NCI-H1105 (cell line): Measurements from ENCODE around the gene CDK5.
"Not testable (repeated sequence)": the region's sequence is repeated elsewhere in the genome, so short reads cannot be mapped to it uniquely, and the experiment has no call there.

Source experiments
- DNase-seq: peaks from one replicate; lab custom pipeline; 2025; lab: John Stamatoyannopoulos, UW

CDK5 gene

GRCh38 chr7:151056666-151057505, 811 bp downstream of the CDK5 start:
- no peak for DNase-seq

GRCh38 chr7:151056283-151056665, 1.4 kb downstream of the CDK5 start:
- DNase-seq = no peak

GRCh38 chr7:151053751-151054150, 3.9 kb downstream of the CDK5 start:
- no peak for DNase-seq

GRCh38 chr7:151053096-151053495, 4.6 kb downstream of the CDK5 start:
- DNase-seq = no peak

DNA sequence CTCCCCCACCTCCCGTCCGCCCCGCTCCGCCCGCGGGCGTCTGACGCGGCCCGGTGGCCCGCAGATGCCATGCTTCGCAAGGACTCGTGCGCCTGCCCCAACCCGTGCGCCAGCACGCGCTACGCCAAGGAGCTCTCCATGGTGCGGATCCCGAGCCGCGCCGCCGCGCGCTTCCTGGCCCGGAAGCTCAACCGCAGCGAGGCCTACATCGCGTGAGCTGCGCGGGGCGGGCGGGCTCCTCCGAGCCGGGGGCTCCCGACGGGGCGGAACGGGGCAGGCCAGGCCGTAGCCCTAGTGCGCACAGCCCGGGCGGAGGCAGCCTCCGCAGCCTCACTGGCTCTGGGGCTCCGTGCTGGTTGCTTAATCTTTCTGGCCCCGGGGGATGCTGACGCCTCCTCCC, 6.6 kb downstream of the CDK5 start:
- no peak for DNase-seq

GRCh38 chr7:151048911-151049463, 8.7 kb downstream of the CDK5 start:
- DNase-seq = no peak

GRCh38 chr7:151047976-151048815, 9.5 kb downstream of the CDK5 start, which contains the start of gene ASIC3:
ASIC3 (plus strand) TSS chr7:151048531; CDS start chr7:151048886, 355 bp downstream.
- DNase-seq = no peak

- no peak for DNase-seq
Measured at GRCh38 chr7:151046603-151047573, 10.8 kb downstream of the CDK5 start.

GRCh38 chr7:151045967-151046366, 11.7 kb downstream of the CDK5 start:
- no peak for DNase-seq

- no peak for DNase-seq
Measured at GRCh38 chr7:151045262-151045661, 12.4 kb downstream of the CDK5 start.

DNA sequence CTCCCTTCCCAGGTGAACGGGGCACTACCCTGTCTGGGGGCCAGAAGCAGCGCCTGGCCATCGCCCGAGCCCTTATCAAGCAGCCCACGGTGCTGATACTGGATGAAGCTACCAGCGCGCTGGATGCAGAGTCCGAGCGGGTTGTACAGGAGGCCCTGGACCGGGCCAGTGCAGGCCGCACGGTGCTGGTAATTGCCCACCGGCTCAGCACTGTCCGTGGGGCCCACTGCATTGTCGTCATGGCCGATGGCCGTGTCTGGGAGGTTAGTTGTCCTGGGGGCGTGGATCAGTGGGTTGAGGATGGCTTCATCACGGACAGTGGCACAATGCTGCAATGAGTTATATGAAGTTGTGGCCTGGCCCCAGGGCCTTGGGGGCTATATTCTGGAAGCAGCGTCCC, 13.7 kb downstream of the CDK5 start:
- DNase-seq = no peak

- not testable (repeated sequence) for DNase-seq
Measured at GRCh38 chr7:151043449-151043848, 14.2 kb downstream of the CDK5 start.

DNA sequence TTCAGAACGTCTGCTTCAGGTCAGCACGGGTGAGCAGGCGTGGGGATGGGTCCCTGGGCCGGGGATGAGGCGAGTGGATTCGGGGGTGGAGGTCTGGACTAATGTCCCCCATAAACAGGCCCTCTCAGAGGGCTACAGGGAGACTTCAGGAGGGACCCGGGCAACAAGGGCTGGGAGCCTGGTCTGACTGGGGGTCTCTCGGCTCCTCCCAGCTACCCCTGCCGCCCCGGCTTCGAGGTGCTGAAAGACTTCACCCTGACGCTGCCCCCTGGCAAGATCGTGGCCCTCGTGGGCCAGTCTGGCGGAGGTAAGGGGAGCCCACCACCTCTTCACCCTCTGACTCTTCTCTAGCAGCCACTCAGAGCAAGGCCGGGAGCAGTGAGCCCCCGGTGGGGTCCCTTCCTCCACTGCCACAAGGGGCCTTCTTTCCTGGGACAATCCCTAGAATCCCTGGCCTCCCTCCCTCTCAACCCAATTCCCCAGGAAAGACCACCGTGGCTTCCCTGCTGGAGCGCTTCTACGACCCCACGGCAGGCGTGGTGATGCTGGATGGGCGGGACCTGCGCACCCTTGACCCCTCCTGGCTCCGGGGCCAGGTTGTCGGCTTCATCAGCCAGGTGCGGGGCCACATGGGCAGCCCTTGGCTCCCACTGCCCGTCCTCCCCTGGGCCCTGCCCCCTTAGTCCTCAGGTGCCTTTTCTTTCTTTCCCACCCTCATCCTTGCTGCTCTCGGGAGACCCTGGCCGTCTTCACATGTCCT, 16.9 kb downstream of the CDK5 start:
- no peak for DNase-seq

DNA sequence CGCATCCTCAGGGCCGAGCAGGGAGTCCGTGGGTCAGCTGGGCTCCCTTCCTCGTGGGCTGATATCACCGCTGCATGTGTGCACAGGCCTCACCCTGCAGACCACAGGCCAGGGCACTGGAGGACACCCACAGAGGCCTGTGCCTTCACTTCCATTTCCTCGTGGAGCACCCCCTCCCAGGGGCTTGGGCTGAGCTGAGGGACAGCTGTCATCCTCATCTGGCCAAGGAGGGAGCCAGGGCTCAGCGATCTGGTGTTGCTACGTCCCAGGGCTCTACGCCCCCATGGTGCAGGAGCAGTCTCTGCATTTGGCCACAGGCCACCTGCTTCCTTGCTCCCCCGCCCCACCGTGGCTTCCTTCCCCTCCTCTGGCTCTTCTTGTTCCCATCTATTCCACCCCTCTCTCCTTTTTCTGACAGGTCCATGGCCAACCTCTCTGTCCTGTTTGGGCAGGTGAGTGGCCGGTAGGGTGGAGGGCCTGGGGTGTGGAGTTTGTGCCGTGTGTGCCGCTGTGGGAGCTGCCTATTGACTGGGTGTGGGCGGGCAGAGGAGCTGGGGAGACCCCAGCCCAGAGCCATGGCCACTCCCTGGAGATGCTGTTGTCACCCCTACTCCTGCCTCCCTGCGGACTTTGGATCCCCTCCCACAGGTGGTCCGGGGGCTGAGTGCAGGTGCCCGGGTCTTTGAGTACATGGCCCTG, 17.7 kb downstream of the CDK5 start:
- no peak for DNase-seq

DNA sequence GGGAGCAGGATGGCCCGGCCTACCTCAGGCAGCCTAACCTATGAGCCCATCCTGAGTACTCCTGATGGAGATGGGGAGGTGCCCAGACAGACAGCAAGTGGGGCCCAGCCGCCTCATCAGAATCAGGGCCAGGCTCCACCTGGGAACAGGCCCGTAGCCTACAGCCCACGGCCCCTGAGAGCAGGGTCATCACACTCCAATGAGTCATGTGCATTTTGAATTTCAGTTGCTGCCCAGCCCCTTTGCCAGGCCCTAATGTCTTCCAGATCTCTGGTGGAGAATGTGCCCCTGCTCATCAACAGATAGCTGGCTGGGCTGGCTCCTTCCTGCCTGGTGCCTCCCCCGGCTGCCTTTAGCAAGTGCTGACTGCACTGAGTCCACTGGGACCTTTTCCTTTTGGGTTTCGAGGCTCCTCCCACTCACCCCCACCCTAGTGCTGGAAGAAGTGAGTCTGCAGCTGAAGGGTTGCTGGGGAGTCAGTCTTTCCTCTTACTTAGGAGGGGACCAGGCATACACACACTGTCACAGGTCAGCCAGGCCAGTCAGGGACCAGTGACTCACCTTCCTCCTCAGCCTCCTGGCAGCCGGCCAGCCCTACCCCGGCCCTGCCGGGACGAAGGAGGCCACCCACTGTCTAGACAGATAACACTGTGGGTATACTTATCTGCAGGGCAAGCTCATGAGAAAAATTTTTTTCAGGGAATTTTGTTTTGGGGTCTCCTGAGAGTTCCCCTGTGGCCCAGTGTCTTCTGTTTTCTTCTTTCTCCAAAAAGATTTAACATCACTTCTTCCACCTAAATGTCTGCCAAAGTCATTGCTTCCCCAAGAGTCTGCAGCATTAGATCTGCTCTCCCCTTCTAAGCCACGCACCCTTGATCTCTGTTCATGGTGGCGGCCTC, 18.5 kb downstream of the CDK5 start:
- DNase-seq = no peak

DNA sequence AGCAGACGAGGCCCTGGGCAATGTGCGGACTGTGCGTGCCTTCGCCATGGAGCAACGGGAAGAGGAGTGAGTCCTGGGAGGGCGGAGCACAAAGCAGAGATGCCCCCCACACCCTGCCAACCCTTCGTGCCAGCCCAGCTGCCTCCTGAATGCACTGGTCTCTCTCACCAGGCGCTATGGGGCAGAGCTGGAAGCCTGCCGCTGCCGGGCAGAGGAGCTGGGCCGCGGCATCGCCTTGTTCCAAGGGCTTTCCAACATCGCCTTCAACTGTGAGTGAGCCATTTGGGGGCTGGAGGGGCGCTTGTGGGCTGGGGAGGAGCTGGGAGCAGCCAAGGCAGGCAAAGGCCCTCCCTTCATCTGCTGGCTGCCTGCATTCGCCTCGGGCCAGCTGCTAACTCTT, 21.8 kb downstream of the CDK5 start:
- DNase-seq = no peak

GRCh38 chr7:151035026-151035717, 22.5 kb downstream of the CDK5 start:
- DNase-seq = no peak

DNA sequence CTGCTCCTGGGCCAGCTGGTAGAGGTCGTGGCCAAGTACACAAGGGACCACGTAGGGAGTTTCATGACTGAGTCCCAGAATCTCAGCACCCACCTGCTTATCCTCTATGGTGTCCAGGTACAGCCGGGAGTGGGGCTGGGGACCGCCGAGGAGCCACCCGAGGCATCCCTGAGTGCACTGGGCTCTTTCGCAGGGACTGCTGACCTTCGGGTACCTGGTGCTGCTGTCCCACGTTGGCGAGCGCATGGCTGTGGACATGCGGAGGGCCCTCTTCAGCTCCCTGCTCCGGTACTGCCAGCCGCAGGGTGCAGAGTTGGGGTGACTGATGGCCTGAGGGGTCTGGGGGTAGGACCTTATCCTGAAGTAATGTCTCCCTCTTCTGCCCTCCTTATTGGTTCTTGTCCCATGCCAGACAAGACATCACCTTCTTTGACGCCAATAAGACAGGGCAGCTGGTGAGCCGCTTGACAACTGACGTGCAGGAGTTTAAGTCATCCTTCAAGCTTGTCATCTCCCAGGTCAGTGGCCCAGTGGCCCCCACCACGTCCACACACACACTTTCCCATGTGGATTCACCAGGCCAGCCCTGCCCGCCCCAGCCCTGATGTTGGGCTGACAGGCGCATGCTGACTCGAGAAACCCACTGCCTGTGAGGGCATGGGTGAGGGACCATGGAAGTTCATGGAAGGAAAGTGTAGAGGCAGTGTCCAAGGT, 23.2 kb downstream of the CDK5 start:
- DNase-seq = no peak
